Activated CD4-positive, alpha-beta T cell treated with anti-CD3 and anti-CD28 coated beads for 36 hours (primary cell): ENCODE data around the gene PDE6A. TPM values are rescaled to one million over a fixed set of nuclear protein-coding genes. Genes with fewer than 3 reads are reported as not detected.
"Not testable (repeated sequence)": the region's sequence is repeated elsewhere in the genome, so short reads cannot be mapped to it uniquely, and the experiment has no call there.

ENCODE experiments used
- ATAC-seq: fragments of 200-7000 bp; cut with Tn5 transposase; one replicate; pipeline ENCODE4 v1.10.0; 2021; ENCODE audit warnings: mild to moderate bottlenecking, moderate library complexity
- CTCF ChIA-PET: fragments of 350-600 bp; sonication (Branson Sonifier 250); formaldehyde crosslinking; loops from one replicate; lab custom pipeline; 2021; ENCODE audit warnings: antibody characterized with exemption; lab: Charles Lee
- POLR2A ChIA-PET: fragments of 350-600 bp; sonication (Branson Sonifier 250); formaldehyde crosslinking; loops from one replicate; lab custom pipeline; 2021; ENCODE audit warnings: antibody characterized with exemption, inconsistent platforms; lab: Charles Lee
- DNase-seq: peaks from one replicate; pipeline ENCODE4 v3.0.0-alpha.2; 2020
- H3K27ac Mint-ChIP-seq: one replicate; pipeline ENCODE4 v1.8.0; 2021; ENCODE audit warnings: mixed read lengths
- H3K27me3 Mint-ChIP-seq: one replicate; pipeline ENCODE4 v1.8.0; 2021; ENCODE audit warnings: mixed read lengths
- H3K36me3 Mint-ChIP-seq: one replicate; pipeline ENCODE4 v1.8.0; 2021; ENCODE audit warnings: low read depth, mixed read lengths
- H3K4me1 Mint-ChIP-seq: one replicate; pipeline ENCODE4 v1.8.0; 2021; ENCODE audit warnings: mixed read lengths
- H3K4me3 Mint-ChIP-seq: one replicate; pipeline ENCODE4 v1.8.0; 2021; ENCODE audit warnings: mild to moderate bottlenecking, moderate library complexity, mixed read lengths
- H3K9me3 Mint-ChIP-seq: one replicate; pipeline ENCODE4 v1.8.0; 2021; ENCODE audit warnings: low read depth, mixed read lengths
- intact Hi-C, 2 experiments: fragments of 100-400 bp; cut with DNase I in 1 of 2; cut with micrococcal nuclease in 1 of 2; formaldehyde crosslinking; loops; one replicate each; pipeline versions ENCODE4 v1.14.2 to v1.15.1; 2022 to 2024; cut with DNase I, micrococcal nuclease
- total RNA-seq, 2 experiments: library from RNA; stranded (reverse); gene quantifications; one replicate each; pipeline ENCODE4 v1.2.3, GENCODE V29; 2021

The PDE6A gene
- total RNA-seq, 2 experiments from 2014 or later = not detected

DNA sequence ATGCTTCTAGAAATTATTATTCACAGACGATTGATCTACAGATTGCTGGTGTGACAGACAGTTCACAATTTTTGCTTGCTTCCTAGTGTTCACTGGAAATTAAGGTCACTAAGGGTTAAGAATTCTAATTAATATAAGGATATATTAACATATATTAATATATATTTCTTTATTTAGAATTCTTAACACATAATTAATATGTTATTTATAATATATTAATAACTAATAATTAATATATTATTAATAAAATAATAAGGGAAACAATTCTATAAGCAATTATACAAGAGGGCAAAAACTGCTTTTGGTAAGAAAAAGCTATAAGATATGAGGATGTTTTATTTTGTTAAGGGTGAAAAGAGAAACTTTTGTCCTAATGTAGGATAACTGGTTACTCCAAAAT lies 56.3 kb downstream of the PDE6A start:
- Mint-ChIP-seq H3K9me3 (no peaks in the 10 kb centered on the region), H3K36me3 (no peaks in the 10 kb centered on the region), H3K27me3 (peaks cover 2% of the 10 kb centered on the region), H3K4me1 (no peaks in the 10 kb centered on the region), H3K4me3 (no peak overlapping the region), H3K27ac (no peak overlapping the region)
- intact Hi-C loops = no loop called here
- ChIA-PET CTCF (interaction anchor here (0.7 kb wide), 1 partner anchor 35 kb away, joined by 3 read pairs; no protein-coding TSS in a partner anchor), POLR2A (no interaction called here)
- no peak for ATAC-seq
- no peak for DNase-seq

DNA sequence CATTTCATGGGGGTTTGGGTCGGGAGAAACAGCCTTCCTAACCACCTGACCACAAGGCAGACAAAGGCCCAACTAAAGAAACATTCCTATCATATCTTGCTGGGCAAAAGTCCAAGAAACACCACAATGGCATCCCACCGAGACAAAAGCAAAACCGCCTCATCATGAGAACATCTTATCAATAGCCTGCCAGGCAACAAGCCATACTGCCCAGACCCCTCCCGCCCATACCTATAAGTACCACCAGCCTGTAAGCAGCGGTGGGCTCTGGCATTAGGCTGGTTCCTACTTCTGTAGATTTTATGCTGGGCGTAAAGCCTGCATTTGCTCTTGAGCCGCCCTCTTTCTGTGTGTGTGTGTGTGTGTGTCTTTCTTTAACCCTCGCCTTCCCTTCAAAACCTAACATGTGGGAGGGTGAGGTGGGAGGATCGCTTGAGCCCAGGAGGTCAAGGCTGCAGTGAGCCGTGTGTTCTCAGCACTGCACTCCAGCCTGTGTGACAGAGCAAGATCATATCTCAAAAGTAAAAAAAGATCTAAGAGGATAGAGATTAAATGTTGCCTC lies 56.9 kb downstream of the PDE6A start:
- ChIA-PET POLR2A (no interaction called here), CTCF (interaction anchor here (0.7 kb wide), 1 partner anchor 35 kb away, joined by 3 read pairs; no protein-coding TSS in a partner anchor)
- H3K9me3 Mint-ChIP-seq = no peaks in the 10 kb centered on the region
- no peak overlapping the region for H3K27ac Mint-ChIP-seq
- H3K27me3 Mint-ChIP-seq = peaks cover 2% of the 10 kb centered on the region
- H3K4me1 Mint-ChIP-seq = no peaks in the 10 kb centered on the region
- no peaks in the 10 kb centered on the region for H3K36me3 Mint-ChIP-seq
- ATAC-seq = no peak
- H3K4me3 Mint-ChIP-seq = no peak overlapping the region
- intact Hi-C loops = no loop called here
- no peak for DNase-seq

DNA sequence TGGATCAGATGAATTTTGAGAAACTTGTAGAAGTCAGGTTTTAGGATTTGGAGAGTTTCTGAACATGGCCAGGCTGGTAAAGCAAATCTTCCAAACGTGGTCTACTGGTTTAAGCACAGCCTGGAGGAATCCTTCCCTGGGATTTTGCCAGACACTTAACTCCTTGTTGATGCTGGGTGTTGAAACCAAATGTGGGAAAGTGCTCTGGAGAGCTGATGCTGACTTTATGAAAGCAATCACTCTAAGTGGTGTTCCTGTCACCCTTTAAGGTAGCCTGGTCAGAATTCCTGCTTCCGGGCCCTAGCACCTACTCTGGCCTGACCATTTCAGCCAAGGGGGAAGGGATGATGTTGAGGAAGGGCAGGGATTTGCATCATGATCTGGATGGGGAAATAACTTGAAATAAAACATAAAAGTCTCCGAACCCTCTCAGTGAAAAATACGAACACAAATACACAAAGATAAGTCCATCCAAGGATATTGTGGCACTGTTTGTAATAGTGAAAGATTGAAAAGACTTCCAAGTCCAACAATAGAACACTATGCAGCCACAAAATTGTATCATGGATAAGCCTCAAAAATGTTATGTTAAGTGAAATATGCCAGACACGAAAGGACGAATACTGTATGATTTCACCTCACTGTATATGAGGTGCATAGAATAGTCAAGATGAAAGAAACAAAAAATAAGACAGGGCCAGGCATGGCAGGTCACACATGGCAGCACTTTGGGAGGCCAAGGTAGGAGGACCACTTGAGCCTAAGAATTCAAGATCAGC lies 57.7 kb downstream of the PDE6A start:
- CTCF ChIA-PET = interaction anchor here (1.2 to 1.4 kb wide), 2 partner anchors 8 to 224 kb away, joined by 3 read pairs; no protein-coding TSS in a partner anchor
- no peak for ATAC-seq
- no peak for DNase-seq
- no peaks in the 10 kb centered on the region for H3K9me3 Mint-ChIP-seq
- H3K27ac Mint-ChIP-seq = no peak overlapping the region
- POLR2A ChIA-PET = no interaction called here
- peaks cover 2% of the 10 kb centered on the region for H3K27me3 Mint-ChIP-seq
- H3K4me3 Mint-ChIP-seq = no peak overlapping the region
- intact Hi-C loops = no loop called here
- no peaks in the 10 kb centered on the region for H3K36me3 Mint-ChIP-seq
- no peaks in the 10 kb centered on the region for H3K4me1 Mint-ChIP-seq

DNA sequence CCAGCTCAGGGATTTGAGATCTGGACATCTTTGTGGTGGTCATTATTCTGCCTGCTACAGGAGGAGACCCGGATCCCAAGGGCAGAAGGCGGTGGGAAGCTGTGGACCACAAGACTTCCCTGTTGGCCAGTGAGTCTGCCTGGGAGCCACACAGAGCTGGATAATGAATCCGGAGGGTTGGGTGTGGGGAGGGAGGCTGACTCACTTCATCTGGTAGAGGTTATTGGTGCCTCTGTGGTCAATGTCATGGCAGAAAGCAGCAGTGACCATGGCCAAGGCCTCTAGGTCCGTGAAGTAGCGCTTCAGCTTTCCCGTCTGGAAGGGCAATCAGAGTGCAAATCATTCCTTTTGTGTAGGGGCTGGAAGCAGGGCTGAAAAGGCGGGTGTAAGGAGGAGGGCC lies 58.5 kb downstream of the PDE6A start:
- no peaks in the 10 kb centered on the region for H3K4me1 Mint-ChIP-seq
- DNase-seq (no peak), ATAC-seq (no peak)
- H3K36me3 Mint-ChIP-seq = no peaks in the 10 kb centered on the region
- H3K27me3 Mint-ChIP-seq = peaks cover 6% of the 10 kb centered on the region
- intact Hi-C loops = no loop called here
- no peak overlapping the region for H3K4me3 Mint-ChIP-seq
- CTCF ChIA-PET = interaction anchor here (1.2 to 1.4 kb wide), 2 partner anchors 8 to 223 kb away, joined by 3 read pairs; no protein-coding TSS in a partner anchor
- POLR2A ChIA-PET = no interaction called here
- no peak overlapping the region for H3K27ac Mint-ChIP-seq
- H3K9me3 Mint-ChIP-seq = no peaks in the 10 kb centered on the region

DNA sequence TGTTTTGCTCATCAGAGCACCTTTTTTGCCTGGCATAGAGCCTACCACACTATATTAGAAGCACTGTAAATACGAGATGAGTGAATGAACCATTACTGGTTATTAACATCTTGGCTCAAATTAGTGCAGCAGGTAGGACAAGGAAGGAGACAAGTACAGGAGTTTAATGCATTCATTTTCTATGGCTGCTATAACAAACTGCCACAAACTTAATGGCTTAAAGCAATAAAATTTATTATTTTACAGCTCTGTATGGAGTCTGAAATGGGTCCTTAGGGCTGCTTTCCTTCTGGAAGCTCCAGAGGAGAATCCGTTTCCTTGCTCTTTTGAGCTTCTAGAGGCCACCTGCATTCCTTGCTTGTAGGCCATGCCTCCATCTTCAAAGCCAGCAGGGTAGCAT lies 59.1 kb downstream of the PDE6A start:
- no peak overlapping the region for H3K4me3 Mint-ChIP-seq
- H3K9me3 Mint-ChIP-seq = no peaks in the 10 kb centered on the region
- POLR2A ChIA-PET = interaction anchor here (0.7 kb wide), 1 partner anchor 22 kb away, joined by 3 read pairs; no protein-coding TSS in a partner anchor
- no peak overlapping the region for H3K27ac Mint-ChIP-seq
- peaks cover 7% of the 10 kb centered on the region for H3K27me3 Mint-ChIP-seq
- H3K36me3 Mint-ChIP-seq = no peaks in the 10 kb centered on the region
- no peak for ATAC-seq
- intact Hi-C loops = no loop called here
- no peak for DNase-seq
- CTCF ChIA-PET = interaction anchor here (0.8 to 1.4 kb wide), 3 partner anchors 9 to 222 kb away, joined by 3 to 4 read pairs (median 3); no protein-coding TSS in a partner anchor
- H3K4me1 Mint-ChIP-seq = no peaks in the 10 kb centered on the region

DNA sequence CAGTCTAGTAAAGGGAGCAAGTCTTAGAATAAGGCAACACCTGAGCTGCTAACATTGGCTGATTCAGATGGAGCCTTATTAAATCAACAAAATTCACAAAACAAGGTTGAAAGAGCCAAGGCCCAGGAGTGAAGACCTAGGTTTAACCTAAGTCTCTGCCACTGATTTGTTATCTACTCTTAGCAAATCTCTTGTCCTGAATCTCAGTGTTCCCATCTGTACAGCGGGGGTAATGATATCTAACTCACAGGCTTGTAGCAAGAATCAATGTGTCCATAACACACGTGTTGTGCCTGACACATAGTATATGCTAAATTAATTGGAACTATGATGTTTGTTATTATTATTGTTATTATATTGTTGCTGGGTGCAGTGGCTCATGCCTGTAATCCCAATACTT lies 61.0 kb downstream of the PDE6A start:
- Mint-ChIP-seq H3K9me3 (peaks cover 1% of the 10 kb centered on the region), H3K4me1 (no peaks in the 10 kb centered on the region), H3K27ac (no peak overlapping the region), H3K4me3 (no peak overlapping the region), H3K36me3 (no peaks in the 10 kb centered on the region), H3K27me3 (peaks cover 8% of the 10 kb centered on the region)
- ChIA-PET POLR2A (no interaction called here), CTCF (no interaction called here)
- DNase-seq (no peak), ATAC-seq (no peak)
- intact Hi-C loops = no loop called here

DNA sequence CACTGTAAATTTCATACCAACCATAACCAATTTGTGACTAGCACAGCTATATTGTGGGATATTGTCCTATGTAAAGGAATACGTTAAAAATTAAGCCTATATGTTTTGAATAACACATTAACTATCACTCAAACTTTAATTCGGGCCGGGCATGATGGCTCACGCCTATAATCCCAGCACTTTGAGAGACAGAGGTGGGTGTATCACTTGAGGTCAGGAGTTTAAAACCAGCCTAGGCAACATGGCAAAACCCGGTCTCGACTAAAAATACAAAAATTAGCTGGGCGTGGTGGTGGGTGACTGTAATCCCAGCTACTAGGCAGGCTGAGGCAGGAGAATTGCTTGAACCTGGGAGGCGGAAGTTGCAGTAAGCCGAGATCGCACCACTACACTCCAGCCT lies 62.0 kb downstream of the PDE6A start:
- H3K27ac Mint-ChIP-seq, H3K36me3 Mint-ChIP-seq, H3K27me3 Mint-ChIP-seq, H3K4me3 Mint-ChIP-seq, intact Hi-C loops, POLR2A ChIA-PET, H3K9me3 Mint-ChIP-seq, DNase-seq, ATAC-seq, H3K4me1 Mint-ChIP-seq: not testable (repeated sequence)
- CTCF ChIA-PET = interaction anchor here (0.6 to 1.2 kb wide), 2 partner anchors 30 to 53 kb away, joined by 3 read pairs; no protein-coding TSS in a partner anchor

DNA sequence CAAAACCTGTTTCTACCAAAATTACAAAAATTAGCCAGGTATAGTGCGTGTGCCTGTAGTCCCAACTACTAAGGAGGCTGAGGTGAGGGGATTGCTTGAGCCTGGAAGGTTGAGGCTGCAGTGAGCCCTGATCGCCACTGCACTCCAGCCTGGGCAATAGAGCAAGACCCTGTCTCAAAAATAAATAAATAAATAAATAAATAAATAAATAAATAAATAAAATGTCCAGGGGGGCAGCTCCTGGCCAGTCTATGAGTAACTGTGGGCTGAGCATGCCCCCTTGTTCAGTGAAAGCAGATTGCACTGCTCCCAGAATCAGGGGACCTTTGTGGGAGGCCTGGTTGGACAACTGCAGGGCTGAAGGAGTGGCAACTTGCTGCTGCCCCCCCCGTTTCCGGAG lies 62.7 kb downstream of the PDE6A start:
- H3K9me3 Mint-ChIP-seq = peaks cover 1% of the 10 kb centered on the region
- DNase-seq (no peak), ATAC-seq (no peak)
- ChIA-PET POLR2A (no interaction called here), CTCF (interaction anchor here (1.2 kb wide), 1 partner anchor 29 kb away, joined by 3 read pairs; no protein-coding TSS in a partner anchor)
- H3K36me3 Mint-ChIP-seq = no peaks in the 10 kb centered on the region
- H3K4me3 Mint-ChIP-seq = no peak overlapping the region
- H3K27me3 Mint-ChIP-seq = peaks cover 7% of the 10 kb centered on the region
- intact Hi-C loops = no loop called here
- H3K4me1 Mint-ChIP-seq = no peaks in the 10 kb centered on the region
- H3K27ac Mint-ChIP-seq = no peak overlapping the region

DNA sequence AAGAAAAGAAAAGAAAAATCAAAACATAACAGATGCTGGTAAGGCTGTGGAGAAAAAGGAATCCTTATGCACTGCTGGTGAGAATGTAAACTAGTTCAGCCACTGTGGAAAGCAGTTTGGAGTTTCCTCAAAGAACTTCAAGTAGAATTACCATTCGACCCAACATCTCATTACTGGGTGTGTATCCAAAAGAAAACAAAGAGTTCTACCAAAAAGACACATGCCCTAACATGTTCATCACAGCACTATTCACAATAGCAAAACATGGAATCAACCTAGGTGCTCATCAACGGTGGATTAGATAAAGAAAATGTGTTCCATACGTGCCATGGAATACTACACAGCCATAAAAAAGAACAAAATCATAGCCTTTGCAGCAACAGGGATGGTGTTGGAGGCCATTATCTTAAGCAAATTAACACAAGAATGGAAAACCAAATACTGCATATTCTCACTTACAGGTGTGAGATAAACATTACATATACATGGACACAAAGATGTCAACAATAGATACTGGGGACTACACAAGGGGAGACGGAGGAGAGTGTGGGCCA lies 63.4 kb downstream of the PDE6A start:
- Mint-ChIP-seq H3K4me3 (no peak overlapping the region), H3K9me3 (peaks cover 1% of the 10 kb centered on the region), H3K27ac (no peak overlapping the region), H3K36me3 (no peaks in the 10 kb centered on the region), H3K27me3 (peaks cover 7% of the 10 kb centered on the region), H3K4me1 (no peaks in the 10 kb centered on the region)
- no peak for DNase-seq
- intact Hi-C loops = no loop called here
- ChIA-PET POLR2A (no interaction called here), CTCF (no interaction called here)
- ATAC-seq = no peak

DNA sequence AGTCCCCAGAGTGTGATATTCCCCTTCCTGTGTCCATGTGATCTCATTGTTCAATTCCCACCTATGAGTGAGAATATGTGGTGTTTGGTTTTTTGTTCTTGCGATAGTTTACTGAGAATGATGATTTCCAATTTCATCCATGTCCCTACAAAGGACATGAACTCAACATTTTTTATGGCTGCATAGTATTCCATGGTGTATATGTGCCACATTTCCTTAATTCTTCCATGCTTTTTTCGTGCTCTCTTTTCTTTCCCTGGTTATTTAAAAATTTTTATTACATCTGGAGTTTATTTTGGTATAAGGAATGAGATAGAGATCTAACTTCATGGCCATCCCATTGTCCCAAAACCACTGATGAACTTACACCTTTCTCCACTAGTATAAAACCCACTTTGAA lies 65.0 kb downstream of the PDE6A start:
- H3K9me3 Mint-ChIP-seq, H3K4me1 Mint-ChIP-seq, H3K27me3 Mint-ChIP-seq, CTCF ChIA-PET, DNase-seq, POLR2A ChIA-PET, H3K27ac Mint-ChIP-seq, H3K4me3 Mint-ChIP-seq, H3K36me3 Mint-ChIP-seq, ATAC-seq: not testable (repeated sequence)
- intact Hi-C loops = loop anchor here in 1 of 2 experiments (10.0 kb wide), 1 partner anchor 415 kb away; no protein-coding TSS in a partner anchor

DNA sequence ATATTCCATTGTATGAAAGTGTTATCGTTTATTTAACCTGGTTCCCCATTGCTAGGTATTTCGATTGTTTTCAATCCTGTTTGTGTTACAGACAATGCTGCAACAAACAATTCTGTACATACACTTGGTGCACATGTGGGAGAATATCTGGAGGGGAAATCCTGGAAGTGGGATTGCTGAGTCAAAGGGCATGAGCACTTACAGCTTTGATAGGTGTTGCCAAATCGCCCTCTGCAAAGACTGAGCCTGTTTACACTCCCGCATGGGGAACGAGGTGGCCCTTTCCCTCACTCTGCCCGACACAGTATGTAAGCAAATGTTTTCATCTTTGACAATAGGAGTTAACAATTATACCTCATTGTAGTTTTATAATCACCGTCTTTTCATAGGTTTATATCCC lies 66.2 kb downstream of the PDE6A start:
- CTCF ChIA-PET = no interaction called here
- no peaks in the 10 kb centered on the region for H3K36me3 Mint-ChIP-seq
- H3K4me1 Mint-ChIP-seq = no peaks in the 10 kb centered on the region
- ATAC-seq (no peak), DNase-seq (no peak)
- POLR2A ChIA-PET = interaction anchor here (0.6 kb wide), 1 partner anchor 74 kb away, joined by 4 read pairs; no protein-coding TSS in a partner anchor
- H3K27ac Mint-ChIP-seq = no peak overlapping the region
- H3K27me3 Mint-ChIP-seq = peaks cover 7% of the 10 kb centered on the region
- no peak overlapping the region for H3K4me3 Mint-ChIP-seq
- intact Hi-C loops = loop anchor here in 1 of 2 experiments (10.0 kb wide), 1 partner anchor 416 kb away; no protein-coding TSS in a partner anchor
- peaks cover 1% of the 10 kb centered on the region for H3K9me3 Mint-ChIP-seq
